ENCODE measurements around the gene LLGL1.

DNA sequence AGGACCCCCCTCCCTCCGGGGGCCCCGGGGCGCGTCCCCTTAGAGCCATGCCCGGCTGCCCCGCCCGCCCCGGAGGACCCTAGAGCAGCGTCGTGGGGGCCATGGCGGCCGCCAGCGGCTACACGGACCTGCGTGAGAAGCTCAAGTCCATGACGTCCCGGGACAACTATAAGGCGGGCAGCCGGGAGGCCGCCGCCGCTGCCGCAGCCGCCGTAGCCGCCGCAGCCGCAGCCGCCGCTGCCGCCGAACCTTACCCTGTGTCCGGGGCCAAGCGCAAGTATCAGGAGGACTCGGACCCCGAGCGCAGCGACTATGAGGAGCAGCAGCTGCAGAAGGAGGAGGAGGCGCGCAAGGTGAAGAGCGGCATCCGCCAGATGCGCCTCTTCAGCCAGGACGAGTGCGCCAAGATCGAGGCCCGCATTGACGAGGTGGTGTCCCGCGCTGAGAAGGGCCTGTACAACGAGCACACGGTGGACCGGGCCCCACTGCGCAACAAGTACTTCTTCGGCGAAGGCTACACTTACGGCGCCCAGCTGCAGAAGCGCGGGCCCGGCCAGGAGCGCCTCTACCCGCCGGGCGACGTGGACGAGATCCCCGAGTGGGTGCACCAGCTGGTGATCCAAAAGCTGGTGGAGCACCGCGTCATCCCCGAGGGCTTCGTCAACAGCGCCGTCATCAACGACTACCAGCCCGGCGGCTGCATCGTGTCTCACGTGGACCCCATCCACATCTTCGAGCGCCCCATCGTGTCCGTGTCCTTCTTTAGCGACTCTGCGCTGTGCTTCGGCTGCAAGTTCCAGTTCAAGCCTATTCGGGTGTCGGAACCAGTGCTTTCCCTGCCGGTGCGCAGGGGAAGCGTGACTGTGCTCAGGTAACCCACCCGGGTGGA is 41.0 kb upstream of the LLGL1 start:
- TF ChIP-seq, protein P1, sequence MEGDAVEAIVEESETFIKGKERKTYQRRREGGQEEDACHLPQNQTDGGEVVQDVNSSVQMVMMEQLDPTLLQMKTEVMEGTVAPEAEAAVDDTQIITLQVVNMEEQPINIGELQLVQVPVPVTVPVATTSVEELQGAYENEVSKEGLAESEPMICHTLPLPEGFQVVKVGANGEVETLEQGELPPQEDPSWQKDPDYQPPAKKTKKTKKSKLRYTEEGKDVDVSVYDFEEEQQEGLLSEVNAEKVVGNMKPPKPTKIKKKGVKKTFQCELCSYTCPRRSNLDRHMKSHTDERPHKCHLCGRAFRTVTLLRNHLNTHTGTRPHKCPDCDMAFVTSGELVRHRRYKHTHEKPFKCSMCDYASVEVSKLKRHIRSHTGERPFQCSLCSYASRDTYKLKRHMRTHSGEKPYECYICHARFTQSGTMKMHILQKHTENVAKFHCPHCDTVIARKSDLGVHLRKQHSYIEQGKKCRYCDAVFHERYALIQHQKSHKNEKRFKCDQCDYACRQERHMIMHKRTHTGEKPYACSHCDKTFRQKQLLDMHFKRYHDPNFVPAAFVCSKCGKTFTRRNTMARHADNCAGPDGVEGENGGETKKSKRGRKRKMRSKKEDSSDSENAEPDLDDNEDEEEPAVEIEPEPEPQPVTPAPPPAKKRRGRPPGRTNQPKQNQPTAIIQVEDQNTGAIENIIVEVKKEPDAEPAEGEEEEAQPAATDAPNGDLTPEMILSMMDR (IDR thresholded peaks at IDR 0.05): peak; percentile 22
- TF ChIP-seq EZH2 (IDR thresholded peaks at IDR 0.05; ENCODE audit: borderline replicate concordance, insufficient read depth, low read depth, low read length, poor library complexity, severe bottlenecking): no peak

Data from B cell (primary cell).